HG02798 (cell line): ENCODE data around the gene ARAP2.

Source experiments
- ATAC-seq: cut with Tn5 transposase; IDR thresholded peaks from one replicate; pipeline ENCODE4 v1.9.1; 2021; ENCODE audit warnings: mild to moderate bottlenecking; ENCODE audit not compliant: unreplicated experiment, poor library complexity

Gene ARAP2

GRCh38 chr4:36260731-36261130 is 16.4 kb upstream of the ARAP2 start:
- ATAC-seq = no peak

GRCh38 chr4:36256398-36256891 is 12.1 kb upstream of the ARAP2 start:
- peak; percentile 62 for ATAC-seq

GRCh38 chr4:36255577-36255976 is 11.3 kb upstream of the ARAP2 start:
- ATAC-seq = peak; percentile 78

- no peak for ATAC-seq
Measured at GRCh38 chr4:36254371-36254770, 10.1 kb upstream of the ARAP2 start.

GRCh38 chr4:36251983-36252382 is 7.7 kb upstream of the ARAP2 start:
- ATAC-seq = no peak

GRCh38 chr4:36249610-36250009 is 5.3 kb upstream of the ARAP2 start:
- no peak for ATAC-seq

GRCh38 chr4:36243355-36244256 is 708 bp downstream of the ARAP2 start:
- peak; percentile 29 for ATAC-seq

- no peak for ATAC-seq
Measured at GRCh38 chr4:36242629-36243354, 1.5 kb downstream of the ARAP2 start.

- peak; percentile 57 for ATAC-seq
Measured at GRCh38 chr4:36241771-36242170, 2.5 kb downstream of the ARAP2 start.

- no peak for ATAC-seq
Measured at GRCh38 chr4:36237366-36238313, 6.7 kb downstream of the ARAP2 start.

GRCh38 chr4:36236159-36236558 is 8.2 kb downstream of the ARAP2 start:
- no peak for ATAC-seq

- ATAC-seq = no peak
Measured at GRCh38 chr4:36235306-36235705, 9.0 kb downstream of the ARAP2 start.

GRCh38 chr4:36233567-36234266 is 10.6 kb downstream of the ARAP2 start:
- no peak for ATAC-seq

- ATAC-seq = no peak
Measured at GRCh38 chr4:36230534-36230933, 13.8 kb downstream of the ARAP2 start.

GRCh38 chr4:36227913-36228312 is 16.4 kb downstream of the ARAP2 start:
- ATAC-seq = no peak

GRCh38 chr4:36226430-36227227 is 17.7 kb downstream of the ARAP2 start:
- ATAC-seq = no peak

- no peak for ATAC-seq
Measured at GRCh38 chr4:36224972-36225903, 19.1 kb downstream of the ARAP2 start.

- ATAC-seq = no peak
Measured at GRCh38 chr4:36222702-36223101, 21.6 kb downstream of the ARAP2 start.
